ENCODE measurements around the gene KIRREL3.
A peak's percentile ranks its signal among the peaks of the same experiment; 100 is the strongest.

KIRREL3 gene

GRCh38 chr11:126766440-126766839 lies 234.1 kb downstream of the KIRREL3 start:
- no peak for DNase-seq

- no peak for DNase-seq
Measured at GRCh38 chr11:126765196-126765595, 235.4 kb downstream of the KIRREL3 start.

- DNase-seq, result no peak
Measured at GRCh38 chr11:126764231-126764630, 236.3 kb downstream of the KIRREL3 start.

GRCh38 chr11:126756855-126757254 lies 243.7 kb downstream of the KIRREL3 start:
- DNase-seq, result no peak

GRCh38 chr11:126756421-126756820 lies 244.1 kb downstream of the KIRREL3 start:
- no peak for DNase-seq

GRCh38 chr11:126755526-126755925 lies 245.0 kb downstream of the KIRREL3 start:
- no peak for DNase-seq

- DNase-seq, result no peak
Measured at GRCh38 chr11:126754591-126755426, 245.8 kb downstream of the KIRREL3 start.

GRCh38 chr11:126753990-126754389 lies 246.6 kb downstream of the KIRREL3 start:
- no peak for DNase-seq

GRCh38 chr11:126751242-126751641 lies 249.3 kb downstream of the KIRREL3 start:
- DNase-seq, result no peak

GRCh38 chr11:126748793-126749192 lies 251.8 kb downstream of the KIRREL3 start:
- no peak for DNase-seq

GRCh38 chr11:126748100-126748791 lies 252.3 kb downstream of the KIRREL3 start:
- peak; percentile 79 for DNase-seq

GRCh38 chr11:126747315-126747714 lies 253.3 kb downstream of the KIRREL3 start:
- no peak for DNase-seq

GRCh38 chr11:126746443-126746842 lies 254.1 kb downstream of the KIRREL3 start:
- DNase-seq, result no peak

- DNase-seq, result no peak
Measured at GRCh38 chr11:126744699-126745098, 255.9 kb downstream of the KIRREL3 start.

GRCh38 chr11:126743628-126744027 lies 256.9 kb downstream of the KIRREL3 start:
- DNase-seq, result peak; percentile 21

- no peak for DNase-seq
Measured at GRCh38 chr11:126742582-126742981, 258.0 kb downstream of the KIRREL3 start.

- no peak for DNase-seq
Measured at GRCh38 chr11:126740846-126741245, 259.7 kb downstream of the KIRREL3 start.

GRCh38 chr11:126739499-126740145 lies 260.9 kb downstream of the KIRREL3 start:
- DNase-seq, result no peak

GRCh38 chr11:126738295-126739031 lies 262.1 kb downstream of the KIRREL3 start:
- no peak for DNase-seq

- DNase-seq, result no peak
Measured at GRCh38 chr11:126736682-126737572, 263.6 kb downstream of the KIRREL3 start.

GRCh38 chr11:126734752-126735151 lies 265.8 kb downstream of the KIRREL3 start:
- DNase-seq, result no peak

GRCh38 chr11:126733685-126734084 lies 266.9 kb downstream of the KIRREL3 start:
- no peak for DNase-seq
